H1 (cell line): ENCODE results near the gene IFT27.

Experiments used
- ASH2L ChIP-seq: fragments of 200-600, 300-600 bp; sonication (generic); IDR thresholded peaks from one replicate; pipeline ENCODE4 v1.7.1; 2017; ENCODE audit warnings: low read length
- CEBPB ChIP-seq: IDR thresholded peaks from 2 replicates; pipeline ENCODE4 v1.6.1; 2012; ENCODE audit warnings: low read depth, low read length
- EP300 ChIP-seq, 2 experiments: IDR thresholded peaks; 1 replicate in 1 of 2; 2 replicates in 1 of 2; pipeline ENCODE4 v1.6.1; 2011 to 2012; ENCODE audit warnings: low read depth in 2 of 2, low read length in 2 of 2, mild to moderate bottlenecking in 2 of 2, borderline replicate concordance in 1 of 2, inconsistent platforms in 1 of 2, moderate library complexity in 1 of 2
- EZH2 ChIP-seq: fragments of 200-600 bp; sonication (generic); IDR thresholded peaks from 2 replicates; pipeline ENCODE4 v1.7.1; 2012; ENCODE audit warnings: low read depth, mild to moderate bottlenecking, moderate library complexity, low read length, inconsistent platforms; ENCODE audit not compliant: severe bottlenecking
- JUND ChIP-seq: IDR thresholded peaks from 2 replicates; pipeline ENCODE4 v1.6.1; 2011; ENCODE audit warnings: mild to moderate bottlenecking, improper control_type of control experiment, low read length
- POLR2AphosphoS5 ChIP-seq: IDR thresholded peaks from 2 replicates; pipeline ENCODE4 v1.6.1; 2011; ENCODE audit warnings: low read depth, low read length
- SIX5 ChIP-seq: IDR thresholded peaks from 2 replicates; pipeline ENCODE4 v1.6.1; 2011; ENCODE audit warnings: mild to moderate bottlenecking, low read depth, low read length
- SP1 ChIP-seq: IDR thresholded peaks from 2 replicates; pipeline ENCODE4 v1.6.1; 2011; ENCODE audit warnings: low read depth, low read length
- USF2 ChIP-seq: IDR thresholded peaks from 2 replicates; pipeline ENCODE4 v1.6.1; 2011; ENCODE audit warnings: low read length, improper control_type of control experiment
- ZNF274 ChIP-seq: IDR thresholded peaks from 2 replicates; pipeline ENCODE4 v1.7.0; 2012; ENCODE audit warnings: low read length, borderline replicate concordance; ENCODE audit errors: extremely low read depth
- TF ChIP-seq, protein P1 (sequence below), 3 experiments: IDR thresholded peaks; 1 replicate in 2 of 3; 2 replicates in 1 of 3; pipeline versions ENCODE4 v1.5.1 to v1.6.1; 2011; ENCODE audit warnings: low read length in 3 of 3, mild to moderate bottlenecking in 3 of 3, inconsistent platforms in 2 of 3, low read depth in 1 of 3, moderate library complexity in 1 of 3; ENCODE audit not compliant: insufficient read depth in 1 of 3; ENCODE audit errors: control extremely low read depth in 1 of 3

GRCh38 chr22:36772451-36772850 lies 3.5 kb downstream of the IFT27 start:
- TF ChIP-seq CEBPB: no peak
- no peak for TF ChIP-seq ASH2L
- TF ChIP-seq, protein P1, sequence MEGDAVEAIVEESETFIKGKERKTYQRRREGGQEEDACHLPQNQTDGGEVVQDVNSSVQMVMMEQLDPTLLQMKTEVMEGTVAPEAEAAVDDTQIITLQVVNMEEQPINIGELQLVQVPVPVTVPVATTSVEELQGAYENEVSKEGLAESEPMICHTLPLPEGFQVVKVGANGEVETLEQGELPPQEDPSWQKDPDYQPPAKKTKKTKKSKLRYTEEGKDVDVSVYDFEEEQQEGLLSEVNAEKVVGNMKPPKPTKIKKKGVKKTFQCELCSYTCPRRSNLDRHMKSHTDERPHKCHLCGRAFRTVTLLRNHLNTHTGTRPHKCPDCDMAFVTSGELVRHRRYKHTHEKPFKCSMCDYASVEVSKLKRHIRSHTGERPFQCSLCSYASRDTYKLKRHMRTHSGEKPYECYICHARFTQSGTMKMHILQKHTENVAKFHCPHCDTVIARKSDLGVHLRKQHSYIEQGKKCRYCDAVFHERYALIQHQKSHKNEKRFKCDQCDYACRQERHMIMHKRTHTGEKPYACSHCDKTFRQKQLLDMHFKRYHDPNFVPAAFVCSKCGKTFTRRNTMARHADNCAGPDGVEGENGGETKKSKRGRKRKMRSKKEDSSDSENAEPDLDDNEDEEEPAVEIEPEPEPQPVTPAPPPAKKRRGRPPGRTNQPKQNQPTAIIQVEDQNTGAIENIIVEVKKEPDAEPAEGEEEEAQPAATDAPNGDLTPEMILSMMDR (IDR thresholded peaks at IDR 0.05; ENCODE audit: control extremely low read depth in 1 of 3, insufficient read depth in 1 of 3, low read depth in 1 of 3, low read length in 3 of 3): no peak
- no peak for TF ChIP-seq USF2
- no peak for TF ChIP-seq SIX5
- no peak for TF ChIP-seq POLR2AphosphoS5
- TF ChIP-seq SP1: no peak
- TF ChIP-seq JUND: no peak
- TF ChIP-seq EP300 (IDR thresholded peaks at IDR 0.05; ENCODE audit: borderline replicate concordance in 1 of 2, low read depth in 2 of 2, low read length in 2 of 2): no peak
- TF ChIP-seq ZNF274: no peak
- TF ChIP-seq EZH2: no peak
